Ramos (cell line): ENCODE data around the gene LIPC.

Experiments used
- in situ Hi-C: fragments of 300-500 bp; cut with MboI; formaldehyde crosslinking; loops from one replicate; pipeline ENCODE4 v1.14.3; 2022; ENCODE audit warnings: low sequenced_read_pairs; ENCODE audit not compliant: unreplicated experiment

LIPC gene

DNA sequence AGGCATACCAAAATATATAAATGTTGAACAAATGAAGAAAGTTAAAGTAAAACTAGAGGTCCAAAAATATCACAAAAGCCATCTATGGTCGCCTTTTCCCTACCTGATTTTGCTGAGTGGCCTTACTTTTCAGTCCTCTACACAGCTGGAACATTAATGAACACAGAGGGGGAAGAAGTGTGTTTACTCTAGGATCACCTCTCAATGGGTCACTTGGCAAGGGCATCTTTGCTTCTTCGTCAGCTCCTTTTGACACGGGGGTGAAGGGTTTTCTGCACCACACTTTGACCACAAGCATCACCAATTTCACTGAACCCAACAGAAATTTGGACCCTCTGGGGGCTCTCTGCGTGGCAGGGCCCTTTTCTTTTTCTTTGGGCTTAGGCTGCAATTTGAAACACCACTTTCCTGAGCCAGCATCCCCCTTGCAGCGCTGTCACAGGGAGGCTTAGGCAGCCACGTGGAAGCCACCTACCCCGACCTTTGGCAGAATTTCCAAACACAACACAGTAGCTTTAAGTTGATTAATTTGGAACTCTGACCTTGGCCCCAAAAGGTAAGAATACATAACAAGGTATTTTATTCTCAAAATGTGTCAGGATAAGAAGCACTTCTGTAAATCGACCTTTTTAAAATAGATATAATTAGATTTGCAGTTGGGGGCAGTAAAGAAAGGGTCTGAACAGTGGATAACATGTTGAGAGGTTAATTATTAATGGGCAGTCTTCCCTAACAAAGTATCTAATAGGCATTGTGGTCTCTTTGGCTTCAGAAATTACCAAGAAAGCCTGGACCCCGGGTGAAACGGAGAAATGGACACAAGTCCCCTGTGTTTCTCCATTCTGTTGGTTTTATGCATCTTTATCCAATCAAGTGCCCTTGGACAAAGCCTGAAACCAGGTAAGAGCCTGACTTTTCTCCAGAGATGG, at the start of gene LIPC:
TSS of gene LIPC (plus strand) at position 771 of the 929 bp plus-strand sequence. CDS start at position 813, 42 bp downstream.
- in situ Hi-C loops = no loop called here

DNA sequence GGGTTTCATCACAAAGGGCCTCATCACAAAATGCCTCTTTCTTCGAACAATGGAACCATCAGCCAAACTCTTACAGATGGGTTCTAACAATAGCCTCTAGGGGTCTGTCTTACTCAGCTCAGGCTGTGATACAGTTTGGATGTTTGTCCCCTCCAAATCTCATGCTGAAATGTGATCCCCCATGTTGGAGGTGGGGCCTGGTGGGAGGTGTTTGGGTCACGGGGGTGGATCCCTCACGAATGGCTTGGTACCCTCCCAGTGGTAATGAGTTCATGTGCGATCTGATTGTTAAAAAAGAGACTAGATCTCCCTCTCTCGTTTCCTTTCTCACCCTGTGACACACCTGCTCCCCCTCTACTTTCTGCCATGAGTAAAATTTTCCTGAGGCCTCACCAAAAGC, 47.9 kb upstream of the LIPC start:
- in situ Hi-C loops = no loop called here

DNA sequence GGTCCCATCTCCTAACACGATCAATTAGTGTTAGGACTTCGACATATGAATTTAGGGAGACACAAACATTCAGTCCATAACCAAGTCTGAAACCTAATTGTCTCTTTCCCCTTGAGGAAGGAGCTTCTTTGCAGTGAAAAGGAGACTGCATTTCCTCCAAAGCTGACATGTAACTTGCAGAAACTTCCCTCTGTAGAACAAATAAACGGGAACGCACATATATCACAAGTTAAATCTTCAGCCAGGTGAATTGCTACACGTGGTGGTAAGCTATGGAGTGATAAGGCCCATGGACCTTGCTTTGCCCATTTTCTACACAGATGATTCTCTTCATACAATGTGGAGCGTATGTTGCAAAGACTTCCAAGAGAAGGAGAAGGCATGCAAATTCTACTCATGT, 47.1 kb upstream of the LIPC start:
- in situ Hi-C loops = no loop called here

DNA sequence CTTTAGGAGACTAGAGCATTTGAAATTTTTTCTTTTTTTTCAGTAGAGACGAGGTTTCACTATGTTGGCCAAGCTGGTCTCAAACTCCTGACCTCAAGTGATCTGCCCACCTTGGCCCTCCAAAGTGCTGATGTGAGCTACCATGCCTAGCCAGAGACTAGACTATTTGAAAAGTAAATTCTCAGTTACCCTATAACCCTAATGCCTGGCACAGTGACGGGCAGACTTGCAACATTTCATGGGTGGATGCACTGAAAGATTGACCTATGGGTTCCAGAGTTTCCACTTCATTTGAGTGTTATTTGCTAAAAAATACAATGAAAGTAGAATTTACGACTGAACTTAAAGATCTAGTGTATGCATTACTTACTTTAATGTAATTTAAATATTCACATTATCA, 45.7 kb upstream of the LIPC start:
- in situ Hi-C loops = no loop called here

DNA sequence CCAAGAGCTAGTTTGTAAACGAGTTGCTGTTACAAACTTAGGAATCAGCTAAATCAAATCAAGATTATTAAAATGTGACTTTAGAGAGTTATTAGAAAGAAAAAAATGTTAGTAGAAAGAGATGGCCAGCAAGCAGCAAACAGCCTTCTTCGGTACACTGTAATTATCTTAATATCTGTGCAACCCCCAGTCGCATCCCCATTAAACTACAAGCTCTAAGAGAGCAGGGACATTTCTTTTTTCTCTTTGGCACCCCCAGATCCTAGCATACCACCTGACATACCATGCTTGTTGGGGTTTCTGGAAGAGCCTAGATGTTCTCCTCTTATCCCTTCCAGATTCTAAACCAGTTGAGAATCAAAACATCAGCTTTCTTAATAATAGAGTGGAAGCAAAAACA, 45.1 kb upstream of the LIPC start:
- in situ Hi-C loops = no loop called here

DNA sequence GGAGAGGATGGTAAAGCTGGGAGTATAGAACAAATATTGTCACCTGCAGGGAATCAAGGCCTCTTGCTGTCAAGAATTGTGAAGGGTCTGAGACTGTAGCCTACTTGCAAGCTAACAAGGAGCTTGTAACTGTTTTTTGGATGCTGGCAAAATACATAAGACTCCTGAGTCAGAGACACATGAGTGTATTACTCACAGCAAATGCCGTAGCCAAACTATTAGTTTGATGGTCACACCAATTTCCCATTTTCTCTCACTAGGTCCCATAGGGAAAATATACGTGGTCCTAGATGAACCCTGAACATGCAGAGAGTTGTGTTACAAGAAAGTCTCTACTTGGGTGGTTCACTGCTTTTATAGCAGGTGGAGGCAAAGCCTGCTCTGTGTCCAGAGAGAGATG, 44.7 kb upstream of the LIPC start:
- in situ Hi-C loops = no loop called here

DNA sequence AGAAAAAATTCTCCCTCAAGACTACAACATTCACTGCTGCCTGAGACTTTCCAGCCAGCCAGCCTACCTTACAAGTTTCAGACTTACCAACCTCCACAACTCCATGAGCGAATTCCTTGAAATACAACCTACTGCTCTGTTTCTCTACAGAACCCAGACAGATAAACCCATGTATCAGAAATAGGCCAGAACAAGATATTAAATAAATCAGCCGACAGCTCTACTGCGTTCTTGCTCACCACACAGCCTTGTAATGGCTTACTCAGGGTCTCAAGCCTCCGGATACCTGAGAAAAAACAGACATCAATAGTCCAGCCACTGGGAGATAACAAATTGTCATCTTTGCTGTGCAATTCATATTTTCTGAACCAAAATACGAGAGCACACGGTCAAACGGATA, 43.6 kb upstream of the LIPC start:
- in situ Hi-C loops = no loop called here

DNA sequence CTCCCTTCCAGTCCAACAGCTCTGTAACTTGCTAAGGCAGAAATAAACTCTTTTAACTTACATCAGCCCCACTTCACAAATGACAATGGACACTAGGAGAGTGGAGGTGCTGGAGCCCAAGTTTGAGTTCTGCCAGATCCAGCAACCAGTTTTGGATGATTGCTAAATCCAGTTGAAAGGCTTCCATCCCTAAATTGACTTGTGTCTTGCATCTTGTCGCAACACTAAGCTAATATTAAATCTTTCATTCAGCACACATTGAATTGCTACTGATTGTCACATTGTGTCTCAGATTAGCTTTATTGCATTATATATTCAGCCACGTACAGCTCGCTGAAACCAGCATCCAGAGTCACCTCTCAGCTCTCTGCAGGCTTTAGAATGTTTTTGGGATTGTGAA, 41.7 kb upstream of the LIPC start:
- in situ Hi-C loops = no loop called here

DNA sequence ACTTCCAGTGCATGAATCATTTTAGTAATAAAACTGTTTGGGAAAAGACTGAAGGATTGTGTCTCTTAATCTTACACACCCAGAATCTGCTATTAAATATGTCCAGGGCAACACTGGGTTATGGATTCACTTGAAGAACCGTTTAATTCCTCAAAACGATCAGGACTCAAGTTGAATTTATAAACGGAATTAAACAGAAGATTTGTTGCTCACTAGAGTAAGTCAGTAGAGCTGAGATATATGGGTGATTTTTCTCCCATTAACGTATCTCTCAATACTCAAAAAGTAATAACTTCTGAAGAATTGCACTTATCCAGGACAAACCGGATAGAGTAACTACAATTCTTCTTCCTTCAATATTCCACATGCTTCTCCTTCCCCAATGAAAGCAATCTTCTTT, 41.1 kb upstream of the LIPC start:
- in situ Hi-C loops = no loop called here

DNA sequence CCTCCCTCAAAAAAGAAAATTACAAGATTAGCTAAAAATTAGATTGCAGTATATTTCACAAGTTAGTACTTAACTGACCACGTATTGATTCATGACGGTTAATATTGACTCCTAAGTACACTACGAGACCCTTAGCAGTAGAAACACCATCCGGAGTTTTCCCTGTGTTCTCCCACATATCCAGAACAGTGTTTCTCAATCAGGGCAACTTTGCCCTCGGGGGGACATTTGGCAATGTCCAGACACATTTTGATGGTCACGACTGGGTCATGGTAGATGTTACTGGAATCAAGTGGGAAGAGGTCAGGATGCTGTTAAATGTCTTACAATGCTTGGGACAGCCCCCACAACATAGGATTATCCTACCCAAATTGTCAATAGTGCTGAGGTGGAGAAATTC, 40.7 kb upstream of the LIPC start:
- in situ Hi-C loops = no loop called here

DNA sequence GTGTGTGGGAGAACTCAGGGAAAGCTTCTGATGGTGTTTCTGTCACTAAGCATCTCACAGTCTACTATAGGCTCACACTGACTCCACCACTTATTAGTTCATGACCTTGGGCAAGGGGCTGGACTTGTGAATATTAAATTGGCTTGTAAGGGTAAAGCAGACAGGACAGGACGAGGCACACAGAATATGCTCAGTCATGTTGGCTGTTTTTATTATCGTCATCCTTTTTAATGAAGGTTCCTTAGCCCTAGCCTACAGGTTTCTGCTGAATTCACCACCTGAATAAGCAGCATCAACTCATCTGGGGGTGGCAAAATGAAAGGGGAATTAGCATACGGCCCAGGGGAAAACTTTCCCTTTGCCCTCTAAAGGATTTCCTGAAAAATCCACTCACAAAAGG, 39.6 kb upstream of the LIPC start:
- in situ Hi-C loops = no loop called here

DNA sequence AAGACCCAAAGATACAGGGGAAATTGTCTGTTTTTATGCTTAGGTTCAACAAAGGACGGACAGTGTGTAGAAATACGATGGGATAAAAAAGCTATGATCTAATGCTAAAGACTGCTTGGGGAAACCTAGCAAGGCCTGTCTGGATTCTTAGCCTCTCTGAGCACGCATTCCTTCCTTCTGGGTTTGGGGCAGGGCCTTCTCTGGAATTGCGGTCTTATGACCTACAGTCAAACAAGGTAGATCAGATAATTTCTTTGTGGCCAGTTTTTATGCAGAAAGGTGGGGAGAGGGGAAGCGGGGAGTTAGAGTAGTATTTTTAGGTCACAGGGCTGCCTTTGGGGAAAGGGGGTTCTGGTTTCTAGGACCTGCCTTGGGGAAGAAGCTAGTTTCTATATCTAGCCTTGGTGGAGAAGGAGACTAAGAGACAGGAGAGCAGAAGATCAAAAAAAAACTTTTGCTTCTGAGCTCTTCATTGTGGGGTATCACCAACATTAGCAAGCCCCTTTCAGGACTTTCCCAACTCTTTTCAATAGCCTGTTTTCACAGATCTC, 39.1 kb upstream of the LIPC start:
- in situ Hi-C loops = no loop called here

DNA sequence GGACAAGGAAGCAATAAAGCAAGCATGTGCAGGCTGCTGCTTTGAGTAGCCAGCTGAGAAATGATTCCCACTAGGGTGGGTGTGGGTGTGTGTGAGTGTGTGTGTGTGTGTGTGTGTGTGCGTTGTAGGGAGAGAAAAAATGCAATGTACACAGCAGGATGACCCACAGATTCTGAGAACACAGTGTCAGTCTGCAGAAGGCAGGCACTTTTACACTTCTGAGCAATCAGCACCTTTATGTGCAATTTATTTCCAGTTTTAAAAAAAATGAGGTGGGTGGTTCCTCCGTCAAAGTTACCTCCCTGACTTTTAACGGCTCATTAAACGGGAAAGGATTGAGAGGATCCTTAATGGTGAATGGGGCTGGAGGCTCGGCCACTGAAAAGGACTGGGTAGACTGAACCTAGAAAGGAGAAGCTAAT, 38.5 kb upstream of the LIPC start:
- in situ Hi-C loops = no loop called here

DNA sequence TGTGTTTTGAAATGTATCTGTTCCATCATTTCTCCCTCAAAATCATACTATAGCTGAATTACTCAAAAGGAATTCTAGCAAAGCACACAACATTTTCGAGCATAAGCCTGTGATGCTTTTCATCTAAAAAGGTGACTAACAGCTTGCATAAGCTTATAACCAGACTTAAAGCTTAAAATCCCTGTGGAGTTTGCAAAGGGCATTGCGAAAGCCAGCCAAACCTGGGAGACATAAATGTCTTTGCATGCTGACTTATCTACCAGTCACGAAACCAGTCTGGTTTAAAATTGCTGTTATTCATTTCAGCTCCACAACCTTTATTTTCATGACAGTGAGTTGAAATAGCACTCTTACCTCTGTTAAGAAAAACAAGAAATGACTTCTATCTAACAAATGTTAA, 35.6 kb upstream of the LIPC start:
- in situ Hi-C loops = no loop called here

DNA sequence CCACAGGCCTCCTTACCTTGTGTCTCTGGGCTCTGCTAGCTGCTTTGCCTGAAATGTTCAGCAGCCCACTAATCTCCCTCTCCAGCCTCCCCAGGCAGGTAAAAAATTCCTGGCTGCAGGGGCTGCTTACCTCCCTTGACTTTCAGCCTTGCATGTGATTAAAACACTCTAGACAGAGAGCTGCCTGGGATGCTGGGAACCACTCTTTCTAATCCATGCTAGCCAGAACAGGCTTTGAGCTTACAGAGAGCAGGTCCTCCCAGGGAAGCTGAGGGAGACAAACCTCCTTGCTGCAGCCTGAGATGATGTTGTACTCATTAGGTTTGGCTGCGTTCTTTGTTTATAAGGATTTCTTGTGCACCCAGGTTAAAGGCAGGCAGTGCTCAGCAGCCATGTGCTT, 33.7 kb upstream of the LIPC start:
- in situ Hi-C loops = no loop called here

DNA sequence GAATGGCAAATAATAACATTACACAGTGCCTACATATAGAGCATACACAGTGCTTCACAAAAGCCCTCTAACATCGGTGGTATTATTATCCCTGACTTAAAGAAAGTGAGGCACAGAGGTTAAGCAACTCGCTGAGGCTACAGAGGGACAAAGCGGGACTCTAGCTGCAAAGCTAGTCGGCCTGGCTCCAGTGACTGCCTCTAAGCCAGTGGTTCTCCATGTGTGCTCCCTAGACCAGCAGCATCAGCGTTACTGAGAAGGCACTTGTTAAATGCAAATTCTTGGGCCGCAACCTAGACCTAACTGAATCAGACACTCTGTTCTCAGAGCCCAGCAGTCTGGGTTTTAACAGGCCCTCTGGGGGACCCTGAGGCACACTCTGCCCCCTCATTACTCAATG, 33.1 kb upstream of the LIPC start:
- in situ Hi-C loops = no loop called here

DNA sequence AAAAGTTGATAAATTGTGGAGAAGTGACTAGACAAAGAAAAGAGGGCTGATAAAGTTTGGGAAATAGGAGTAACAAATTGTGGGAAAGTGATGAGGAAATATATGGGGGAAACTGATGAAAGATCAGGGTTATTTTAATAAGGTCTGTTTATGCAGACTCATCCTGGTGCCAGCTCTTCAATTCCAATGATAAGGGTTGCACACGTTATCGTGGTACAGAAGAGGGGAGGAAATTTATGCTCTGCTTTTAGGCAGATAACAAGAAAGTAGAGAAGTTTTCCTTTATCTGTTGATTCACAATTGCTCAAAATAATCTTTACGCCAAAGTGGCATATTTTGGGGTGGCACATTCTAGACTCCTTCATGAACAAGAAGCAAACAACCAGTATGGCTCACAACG, 32.1 kb upstream of the LIPC start:
- in situ Hi-C loops = no loop called here

DNA sequence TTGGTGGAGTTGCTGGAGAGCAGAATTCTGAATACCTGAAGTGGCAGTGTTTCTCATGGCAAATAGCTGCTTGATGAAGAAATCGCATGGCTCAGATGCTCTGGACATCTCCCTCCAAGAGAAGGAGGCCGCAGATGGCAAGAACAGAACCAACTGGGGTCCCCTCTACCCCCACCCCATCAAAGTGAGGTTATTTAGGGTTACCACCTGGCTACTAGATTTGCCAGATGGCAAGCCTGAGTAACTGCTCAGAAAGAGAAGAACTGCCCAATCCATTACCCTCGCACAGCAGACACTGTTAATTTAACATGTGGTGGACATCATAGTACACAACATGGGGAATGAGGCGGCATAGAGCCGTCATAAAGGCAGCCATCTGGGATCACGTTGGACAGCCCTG, 30.5 kb upstream of the LIPC start:
- in situ Hi-C loops = no loop called here

DNA sequence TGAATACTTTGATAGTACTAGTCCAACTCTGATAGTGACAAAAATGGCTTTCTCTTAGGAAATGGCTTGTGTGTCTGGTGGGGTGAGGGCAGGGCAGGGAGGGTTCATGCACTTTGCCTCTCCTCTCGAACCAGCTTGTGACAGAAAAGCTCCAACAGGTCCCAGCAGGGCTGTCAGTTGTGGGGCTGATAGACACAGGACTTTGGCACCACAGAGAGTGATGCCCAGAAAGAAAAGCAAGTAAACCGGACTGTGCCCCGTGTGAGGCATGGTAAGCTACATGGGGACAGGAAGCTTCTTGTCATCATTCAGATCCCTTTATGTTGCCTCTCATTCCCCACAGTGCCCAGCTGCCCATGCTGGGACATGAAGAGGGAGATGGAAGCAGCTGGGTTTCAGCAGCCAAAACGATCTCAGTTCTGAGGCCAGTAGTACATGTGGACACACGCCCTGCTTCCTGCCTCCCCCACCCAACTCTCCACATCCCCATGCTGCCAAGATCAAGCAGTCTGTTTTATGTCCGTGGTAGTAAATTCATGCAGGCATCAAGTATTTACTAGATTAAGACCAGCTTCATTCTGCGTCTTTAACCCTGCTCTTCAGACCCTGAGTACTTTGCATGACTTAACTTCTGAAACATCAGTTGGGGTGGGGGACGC, 29.7 kb upstream of the LIPC start:
- in situ Hi-C loops = no loop called here

DNA sequence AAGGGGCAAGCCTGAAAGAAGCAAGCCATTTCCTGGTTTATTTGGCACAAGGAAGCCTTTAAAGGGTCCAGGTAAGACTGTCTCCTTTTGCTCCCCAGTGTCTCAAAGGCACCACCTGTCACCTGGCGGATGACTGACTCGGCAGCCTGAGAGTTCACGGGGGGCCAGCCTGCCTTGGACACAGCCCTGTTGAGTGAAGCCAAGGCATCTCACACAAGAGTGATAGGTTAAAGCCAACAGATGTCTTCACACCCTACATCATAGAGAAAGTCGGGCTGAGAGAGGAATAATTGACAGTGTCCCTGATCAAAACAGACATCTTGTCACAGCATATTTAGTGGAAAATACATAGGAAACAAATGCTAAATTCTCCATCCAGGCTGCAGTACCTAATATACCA, 28.2 kb upstream of the LIPC start:
- in situ Hi-C loops = no loop called here

DNA sequence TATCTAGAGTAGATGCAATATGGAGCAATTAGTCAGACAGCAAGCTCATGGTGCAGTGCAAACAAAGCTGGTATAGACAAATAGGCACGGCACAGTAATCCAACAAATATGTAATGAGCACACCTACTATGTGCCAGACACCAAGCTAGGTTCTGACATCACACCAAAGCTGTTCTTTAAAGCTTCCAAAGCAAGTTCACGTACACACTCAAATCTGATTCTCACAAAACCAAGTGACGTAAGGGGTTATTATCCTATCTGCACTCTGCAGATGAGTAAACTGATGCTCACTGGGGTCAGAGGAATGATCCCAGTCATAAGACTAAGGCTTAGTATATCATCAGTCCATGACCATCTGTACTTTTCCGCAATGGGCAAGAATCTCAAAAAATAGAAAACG, 27.8 kb upstream of the LIPC start:
- in situ Hi-C loops = no loop called here

DNA sequence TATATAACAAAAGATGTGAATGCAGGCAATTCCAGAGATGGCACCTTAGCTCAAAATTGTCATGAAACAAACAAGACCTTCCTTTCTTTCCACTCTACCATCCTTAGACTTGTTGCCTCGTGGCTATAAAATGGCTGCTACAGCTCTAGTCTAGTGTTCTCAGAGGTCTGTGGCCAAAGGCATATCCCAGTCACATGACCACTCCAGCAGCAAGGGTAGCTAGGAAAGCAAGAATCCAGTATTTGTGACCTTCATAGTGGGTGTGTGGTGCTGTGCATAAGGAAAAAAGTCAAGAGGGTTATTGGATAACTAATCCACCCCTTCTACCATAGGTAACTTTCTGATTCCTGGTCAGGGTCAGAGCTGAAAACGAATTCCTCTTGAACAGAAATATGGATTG, 27.1 kb upstream of the LIPC start:
- in situ Hi-C loops = no loop called here
